Activated CD8-positive, alpha-beta memory T cell treated with anti-CD3 and anti-CD28 coated beads, Interleukin-2, amount 50 U/mL, for 4 hours (primary cell): ENCODE measurements around the gene SV2B.

Experiments
- DNase-seq: peaks from one replicate; pipeline ENCODE4 v3.0.0-alpha.2; 2020

The SV2B gene

GRCh38 chr15:91199511-91199910 is 99.5 kb downstream of the SV2B start:
- DNase-seq: no peak

- no peak for DNase-seq
These were observed 100.2 kb downstream of the SV2B start for GRCh38 chr15:91200101-91200754.

- DNase-seq: no peak
These were observed 102.5 kb downstream of the SV2B start for GRCh38 chr15:91202510-91203102.

- DNase-seq: no peak
These were observed 103.7 kb downstream of the SV2B start for GRCh38 chr15:91203619-91204203.

- DNase-seq: no peak
These were observed 108.3 kb downstream of the SV2B start for GRCh38 chr15:91208371-91208770.

GRCh38 chr15:91209318-91209717 is 109.3 kb downstream of the SV2B start:
- no peak for DNase-seq

- DNase-seq: no peak
These were observed 109.7 kb downstream of the SV2B start for GRCh38 chr15:91209726-91210125.

GRCh38 chr15:91214675-91215590 is 114.9 kb downstream of the SV2B start:
- DNase-seq: no peak

GRCh38 chr15:91216000-91216399 is 115.9 kb downstream of the SV2B start:
- DNase-seq: no peak

GRCh38 chr15:91219206-91219605 is 119.1 kb downstream of the SV2B start:
- no peak for DNase-seq

- no peak for DNase-seq
These were observed 122.0 kb downstream of the SV2B start for GRCh38 chr15:91222052-91222451.

GRCh38 chr15:91223863-91224262 is 123.8 kb downstream of the SV2B start:
- no peak for DNase-seq

GRCh38 chr15:91224755-91225380 is 124.8 kb downstream of the SV2B start:
- DNase-seq: no peak

GRCh38 chr15:91225741-91226140 is 125.7 kb downstream of the SV2B start:
- no peak for DNase-seq

GRCh38 chr15:91227117-91227516 is 127.1 kb downstream of the SV2B start:
- DNase-seq: no peak

GRCh38 chr15:91227766-91228165 is 127.7 kb downstream of the SV2B start:
- DNase-seq: no peak

- DNase-seq: no peak
These were observed 128.3 kb downstream of the SV2B start for GRCh38 chr15:91228383-91228782.

GRCh38 chr15:91228890-91229289 is 128.8 kb downstream of the SV2B start:
- DNase-seq: no peak

GRCh38 chr15:91231703-91232102 is 131.6 kb downstream of the SV2B start:
- DNase-seq: no peak

GRCh38 chr15:91234759-91235158 is 134.7 kb downstream of the SV2B start:
- no peak for DNase-seq

GRCh38 chr15:91235376-91235775 is 135.3 kb downstream of the SV2B start:
- no peak for DNase-seq

GRCh38 chr15:91237445-91237844 is 137.4 kb downstream of the SV2B start:
- no peak for DNase-seq
